8988T (cell line): ENCODE measurements around the gene ADCY7.
"Not testable (repeated sequence)": the region's sequence is repeated elsewhere in the genome, so short reads cannot be mapped to it uniquely, and the experiment has no call there.

Experiments
- DNase-seq: peaks from one replicate; pipeline ENCODE4 v3.0.0; 2011

The ADCY7 gene

GRCh38 chr16:50316102-50316847, 49.9 kb downstream of the ADCY7 start:
- no peak for DNase-seq

GRCh38 chr16:50316848-50317630, 50.7 kb downstream of the ADCY7 start:
- no peak for DNase-seq

- no peak for DNase-seq
These were observed 52.6 kb downstream of the ADCY7 start for GRCh38 chr16:50318796-50319578.

- no peak for DNase-seq
These were observed 54.0 kb downstream of the ADCY7 start for GRCh38 chr16:50320310-50320709.

- DNase-seq = no peak
These were observed 56.0 kb downstream of the ADCY7 start for GRCh38 chr16:50322333-50322732.

GRCh38 chr16:50323335-50324011, 57.1 kb downstream of the ADCY7 start:
- DNase-seq = no peak

- DNase-seq = no peak
These were observed 58.0 kb downstream of the ADCY7 start for GRCh38 chr16:50324345-50324744.

GRCh38 chr16:50326264-50326663, 59.9 kb downstream of the ADCY7 start:
- DNase-seq = no peak

GRCh38 chr16:50326835-50327465, 60.6 kb downstream of the ADCY7 start:
- no peak for DNase-seq

- no peak for DNase-seq
These were observed 63.3 kb downstream of the ADCY7 start for GRCh38 chr16:50329446-50330189.

GRCh38 chr16:50331570-50331969, 65.2 kb downstream of the ADCY7 start:
- DNase-seq = no peak

GRCh38 chr16:50332599-50332998, 66.2 kb downstream of the ADCY7 start:
- DNase-seq = no peak

GRCh38 chr16:50334106-50334975, 68.0 kb downstream of the ADCY7 start:
- no peak for DNase-seq

- no peak for DNase-seq
These were observed 69.0 kb downstream of the ADCY7 start for GRCh38 chr16:50335196-50335958.

GRCh38 chr16:50336884-50337283, 70.5 kb downstream of the ADCY7 start:
- no peak for DNase-seq

- DNase-seq = no peak
These were observed 72.2 kb downstream of the ADCY7 start for GRCh38 chr16:50338371-50339231.

GRCh38 chr16:50340578-50340977, 74.2 kb downstream of the ADCY7 start:
- no peak for DNase-seq

- not testable (repeated sequence) for DNase-seq
These were observed 77.2 kb downstream of the ADCY7 start for GRCh38 chr16:50343566-50343965.

GRCh38 chr16:50345210-50345609, 78.9 kb downstream of the ADCY7 start:
- not testable (repeated sequence) for DNase-seq
